ENCODE data around the gene REC8.

- TF ChIP-seq TAF1 (IDR thresholded peaks at IDR 0.05; ENCODE audit: borderline replicate concordance, low read depth, low read length) (no peak), POLR2A (IDR thresholded peaks at IDR 0.05; ENCODE audit: low read depth, low read length) (no peak), POLR2AphosphoS5 (IDR thresholded peaks at IDR 0.05; ENCODE audit: low read depth, low read length) (no peak)
Measured at GRCh38 chr14:24213866-24214662, 42.2 kb downstream of the REC8 start.

Data from GM12892 (cell line).